ENCODE data around the gene LEO1.

DNA sequence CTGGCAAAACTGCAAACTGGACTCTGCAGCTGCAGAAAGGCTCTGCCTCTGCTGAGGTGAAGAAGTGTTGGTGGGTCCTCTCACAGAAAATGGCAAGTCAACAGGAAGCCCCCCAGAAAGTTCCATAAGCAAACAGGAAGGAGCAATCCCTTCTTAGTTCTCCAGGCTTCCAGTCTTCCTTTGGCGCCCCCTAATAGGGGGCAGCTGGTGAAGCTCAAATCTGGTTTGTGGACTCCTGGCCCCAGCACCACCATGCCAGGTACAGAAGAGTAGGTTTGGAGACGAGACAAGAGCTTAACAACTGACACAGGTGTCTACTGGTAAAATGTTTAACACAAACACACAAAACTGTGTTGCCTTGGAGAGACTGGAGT lies 35.5 kb downstream of the LEO1 start:
- TF ChIP-seq, protein P1, sequence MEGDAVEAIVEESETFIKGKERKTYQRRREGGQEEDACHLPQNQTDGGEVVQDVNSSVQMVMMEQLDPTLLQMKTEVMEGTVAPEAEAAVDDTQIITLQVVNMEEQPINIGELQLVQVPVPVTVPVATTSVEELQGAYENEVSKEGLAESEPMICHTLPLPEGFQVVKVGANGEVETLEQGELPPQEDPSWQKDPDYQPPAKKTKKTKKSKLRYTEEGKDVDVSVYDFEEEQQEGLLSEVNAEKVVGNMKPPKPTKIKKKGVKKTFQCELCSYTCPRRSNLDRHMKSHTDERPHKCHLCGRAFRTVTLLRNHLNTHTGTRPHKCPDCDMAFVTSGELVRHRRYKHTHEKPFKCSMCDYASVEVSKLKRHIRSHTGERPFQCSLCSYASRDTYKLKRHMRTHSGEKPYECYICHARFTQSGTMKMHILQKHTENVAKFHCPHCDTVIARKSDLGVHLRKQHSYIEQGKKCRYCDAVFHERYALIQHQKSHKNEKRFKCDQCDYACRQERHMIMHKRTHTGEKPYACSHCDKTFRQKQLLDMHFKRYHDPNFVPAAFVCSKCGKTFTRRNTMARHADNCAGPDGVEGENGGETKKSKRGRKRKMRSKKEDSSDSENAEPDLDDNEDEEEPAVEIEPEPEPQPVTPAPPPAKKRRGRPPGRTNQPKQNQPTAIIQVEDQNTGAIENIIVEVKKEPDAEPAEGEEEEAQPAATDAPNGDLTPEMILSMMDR (IDR thresholded peaks at IDR 0.05; ENCODE audit: insufficient read depth, low read length, poor library complexity, severe bottlenecking) = no peak
- no peak for TF ChIP-seq EZH2phosphoT487 (conservative IDR thresholded peaks at IDR 0.05; ENCODE audit: low read length)

Data from SU-DHL-6 (cell line).